Osteoblast (primary cell): Measurements from ENCODE around the gene TPPP3. TPM values are rescaled to one million over a fixed set of nuclear protein-coding genes. Genes with fewer than 3 reads are reported as not detected.

Experiments
- DNase-seq: peaks from one replicate; pipeline ENCODE4 v3.0.0; 2011; ENCODE audit warnings: low spot score, mixed read lengths; ENCODE audit not compliant: insufficient read length; ENCODE audit errors: missing footprints
- H2AFZ ChIP-seq: 2 replicates; pipeline ENCODE4 v1.6.0; 2011; ENCODE audit warnings: mild to moderate bottlenecking, low read length
- H3K27ac ChIP-seq: 2 replicates; pipeline ENCODE4 v1.5.1; 2011; ENCODE audit warnings: mild to moderate bottlenecking, low read depth, low read length, moderate library complexity
- H3K27me3 ChIP-seq: 2 replicates; pipeline ENCODE4 v1.6.0; 2012; ENCODE audit warnings: mild to moderate bottlenecking, control low read depth, inconsistent platforms, low read length, moderate library complexity; ENCODE audit not compliant: insufficient read depth
- H3K36me3 ChIP-seq: 2 replicates; pipeline ENCODE4 v1.5.1; 2011; ENCODE audit warnings: mild to moderate bottlenecking, low read length, control low read depth, moderate library complexity; ENCODE audit not compliant: insufficient read depth
- H3K4me1 ChIP-seq: 2 replicates; pipeline ENCODE4 v1.5.1; 2011; ENCODE audit warnings: mild to moderate bottlenecking, low read length, control low read depth, moderate library complexity; ENCODE audit not compliant: insufficient read depth
- H3K4me2 ChIP-seq: 2 replicates; pipeline ENCODE4 v1.6.0; 2011; ENCODE audit warnings: mild to moderate bottlenecking, low read length; ENCODE audit not compliant: insufficient read depth
- H3K4me3 ChIP-seq: fragments of 200-600 bp; sonication (generic); 3 replicates; pipeline ENCODE4 v1.5.1; 2012; ENCODE audit warnings: mild to moderate bottlenecking, low read length, inconsistent platforms; ENCODE audit not compliant: insufficient read depth
- H3K79me2 ChIP-seq: 2 replicates; pipeline ENCODE4 v1.6.0; 2012; ENCODE audit warnings: mild to moderate bottlenecking, low read length, control low read depth, inconsistent platforms; ENCODE audit not compliant: insufficient read depth
- H3K9me3 ChIP-seq: 2 replicates; pipeline ENCODE4 v1.5.1; 2011; ENCODE audit warnings: low read depth, low read length, control low read depth
- H4K20me1 ChIP-seq: 2 replicates; pipeline ENCODE4 v1.6.0; 2012; ENCODE audit warnings: mild to moderate bottlenecking, low read length, control low read depth; ENCODE audit not compliant: insufficient read depth
- CTCF ChIP-seq: IDR thresholded peaks from 2 replicates; pipeline ENCODE4 v1.5.1; 2011; ENCODE audit warnings: mild to moderate bottlenecking, low read depth, low read length, moderate library complexity; ENCODE audit errors: extremely low read depth
- total RNA-seq: library from RNA; depleted of rRNA; stranded (reverse); fragments of >200 nt; gene quantifications from 2 replicates; pipeline ENCODE4 v1.2.3, GENCODE V29; 2012

TPPP3 gene
- total RNA-seq, 1 donor = 0.72 TPM

DNA sequence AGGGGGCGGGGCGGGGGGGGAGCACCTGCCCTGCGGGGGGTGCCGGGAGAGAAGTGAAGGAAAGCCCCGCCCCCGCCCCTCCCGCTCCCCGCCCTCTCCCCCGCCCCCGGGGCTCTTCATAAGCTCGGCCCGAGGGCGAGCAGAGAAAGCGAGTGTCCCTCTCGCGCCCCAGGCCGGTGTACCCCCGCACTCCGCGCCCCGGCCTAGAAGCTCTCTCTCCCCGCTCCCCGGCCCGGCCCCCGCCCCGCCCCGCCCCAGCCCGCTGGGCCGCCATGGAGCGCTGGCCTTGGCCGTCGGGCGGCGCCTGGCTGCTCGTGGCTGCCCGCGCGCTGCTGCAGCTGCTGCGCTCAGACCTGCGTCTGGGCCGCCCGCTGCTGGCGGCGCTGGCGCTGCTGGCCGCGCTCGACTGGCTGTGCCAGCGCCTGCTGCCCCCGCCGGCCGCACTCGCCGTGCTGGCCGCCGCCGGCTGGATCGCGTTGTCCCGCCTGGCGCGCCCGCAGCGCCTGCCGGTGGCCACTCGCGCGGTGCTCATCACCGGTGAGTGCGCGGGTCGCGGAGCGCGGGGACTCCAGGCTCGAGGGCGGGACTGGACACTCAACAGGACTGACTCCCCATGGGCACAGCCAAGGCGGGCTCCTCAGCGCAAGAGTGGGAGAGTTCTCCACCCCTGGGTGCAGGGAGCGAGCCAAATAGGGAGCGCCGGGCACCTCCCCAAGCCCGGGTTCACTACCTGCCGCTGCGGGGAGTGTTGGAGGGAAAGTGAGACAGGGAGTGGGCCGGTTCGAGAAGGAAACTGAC, 37.9 kb upstream of the TPPP3 start, which contains the start of gene HSD11B2:
Gene HSD11B2 (plus strand): TSS at position 145 of the 798 bp plus-strand sequence. CDS start 128 bp downstream, at position 273.
- H3K36me3 ChIP-seq = no peaks in the 10 kb centered on the region
- DNase-seq = peak; percentile 98
- peaks cover 27% of the 10 kb centered on the region for H3K27me3 ChIP-seq
- no peak for TF ChIP-seq CTCF
- H3K79me2 ChIP-seq = no peaks in the 10 kb centered on the region
- peak within 1 kb of the TSS; percentile 57 for H3K4me3 ChIP-seq
- H3K4me1 ChIP-seq = peaks cover 3% of the 10 kb centered on the region
- no peak within 1 kb of the TSS for H2AFZ ChIP-seq
- H3K9me3 ChIP-seq = no peaks in the 10 kb centered on the region
- peak within 1 kb of the TSS; percentile 70 for H3K4me2 ChIP-seq
- H3K27ac ChIP-seq = no peak within 1 kb of the TSS
- H4K20me1 ChIP-seq = peaks cover 17% of the 10 kb centered on the region

- peak; percentile 94 for DNase-seq
- H4K20me1 ChIP-seq = peaks cover 17% of the 10 kb centered on the region
- H3K4me2 ChIP-seq = peak overlapping the region; percentile 70
- peaks cover 30% of the 10 kb centered on the region for H3K27me3 ChIP-seq
- peak overlapping the region; percentile 57 for H3K4me3 ChIP-seq
- H3K36me3 ChIP-seq = no peaks in the 10 kb centered on the region
- no peak overlapping the region for H3K27ac ChIP-seq
- TF ChIP-seq CTCF = no peak
- no peaks in the 10 kb centered on the region for H3K79me2 ChIP-seq
- no peaks in the 10 kb centered on the region for H3K9me3 ChIP-seq
- H2AFZ ChIP-seq = no peak overlapping the region
- H3K4me1 ChIP-seq = peaks cover 3% of the 10 kb centered on the region
These were observed 37.2 kb upstream of the TPPP3 start for GRCh38 chr16:67430504-67430976.

- H3K4me2 ChIP-seq = peak overlapping the region; percentile 70
- peak; percentile 81 for DNase-seq
- H4K20me1 ChIP-seq = peaks cover 17% of the 10 kb centered on the region
- peaks cover 32% of the 10 kb centered on the region for H3K27me3 ChIP-seq
- H2AFZ ChIP-seq = no peak overlapping the region
- TF ChIP-seq CTCF = no peak
- peaks cover 8% of the 10 kb centered on the region for H3K4me1 ChIP-seq
- H3K27ac ChIP-seq = no peak overlapping the region
- H3K9me3 ChIP-seq = no peaks in the 10 kb centered on the region
- no peaks in the 10 kb centered on the region for H3K79me2 ChIP-seq
- H3K36me3 ChIP-seq = no peaks in the 10 kb centered on the region
- peak overlapping the region; percentile 57 for H3K4me3 ChIP-seq
These were observed 36.7 kb upstream of the TPPP3 start for GRCh38 chr16:67429799-67430503.
